Measurements from ENCODE around the gene CD320. TPM values are rescaled to one million over a fixed set of nuclear protein-coding genes. Genes with fewer than 3 reads are reported as not detected.
A peak's percentile ranks its signal among the peaks of the same experiment; 100 is the strongest.

CD320 gene
- total RNA-seq, 1 donor from 2014 or later, result 68.5 TPM

DNA sequence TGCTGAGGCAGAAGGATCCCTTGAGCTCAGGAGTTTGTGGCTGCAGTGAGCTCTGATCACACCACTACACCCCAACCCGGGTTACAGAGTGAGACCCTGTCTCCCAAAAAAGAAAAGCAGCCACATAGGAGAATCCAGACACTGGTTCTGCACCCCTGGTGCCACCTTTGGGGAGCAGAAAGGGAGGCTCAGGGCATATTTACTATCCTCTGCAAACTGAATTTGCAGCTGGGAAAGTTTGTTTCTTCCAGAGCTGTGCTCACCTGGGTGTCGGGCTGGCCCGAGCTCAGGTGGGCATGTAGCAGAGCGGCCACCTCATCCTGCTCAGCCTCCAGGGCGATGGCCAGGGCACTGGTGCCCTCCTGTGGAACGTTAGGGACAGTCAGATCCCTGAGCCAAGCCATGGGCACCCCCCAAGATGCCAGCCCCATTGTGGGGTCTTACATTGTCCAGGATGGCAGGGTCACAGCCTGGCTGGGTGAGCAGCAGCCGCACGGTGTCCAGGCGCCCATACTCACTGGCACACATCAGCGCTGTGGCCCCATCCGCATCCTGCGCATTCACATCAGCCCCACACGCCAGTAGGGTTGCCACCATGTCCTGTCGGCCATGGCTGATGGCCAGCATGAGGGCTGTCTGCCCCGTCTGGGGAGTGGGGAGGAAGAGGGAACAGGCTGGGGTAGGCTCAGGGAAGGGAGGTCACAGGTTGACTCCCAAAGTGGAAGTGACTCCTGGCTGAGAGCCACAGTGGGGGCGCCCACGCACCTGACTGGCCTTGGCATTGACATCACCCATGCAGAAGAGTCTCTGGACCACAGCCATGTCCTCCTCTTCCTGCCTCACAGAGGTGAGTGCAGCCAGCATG, 16.3 kb upstream of the CD320 start:
- TF ChIP-seq, protein P1, sequence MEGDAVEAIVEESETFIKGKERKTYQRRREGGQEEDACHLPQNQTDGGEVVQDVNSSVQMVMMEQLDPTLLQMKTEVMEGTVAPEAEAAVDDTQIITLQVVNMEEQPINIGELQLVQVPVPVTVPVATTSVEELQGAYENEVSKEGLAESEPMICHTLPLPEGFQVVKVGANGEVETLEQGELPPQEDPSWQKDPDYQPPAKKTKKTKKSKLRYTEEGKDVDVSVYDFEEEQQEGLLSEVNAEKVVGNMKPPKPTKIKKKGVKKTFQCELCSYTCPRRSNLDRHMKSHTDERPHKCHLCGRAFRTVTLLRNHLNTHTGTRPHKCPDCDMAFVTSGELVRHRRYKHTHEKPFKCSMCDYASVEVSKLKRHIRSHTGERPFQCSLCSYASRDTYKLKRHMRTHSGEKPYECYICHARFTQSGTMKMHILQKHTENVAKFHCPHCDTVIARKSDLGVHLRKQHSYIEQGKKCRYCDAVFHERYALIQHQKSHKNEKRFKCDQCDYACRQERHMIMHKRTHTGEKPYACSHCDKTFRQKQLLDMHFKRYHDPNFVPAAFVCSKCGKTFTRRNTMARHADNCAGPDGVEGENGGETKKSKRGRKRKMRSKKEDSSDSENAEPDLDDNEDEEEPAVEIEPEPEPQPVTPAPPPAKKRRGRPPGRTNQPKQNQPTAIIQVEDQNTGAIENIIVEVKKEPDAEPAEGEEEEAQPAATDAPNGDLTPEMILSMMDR (conservative IDR thresholded peaks at IDR 0.05), result no peak
- peak overlapping the region; percentile 99 for H3K4me3 Mint-ChIP-seq
- H3K4me1 Mint-ChIP-seq, result peaks cover 25% of the 10 kb centered on the region
- H3K9me3 Mint-ChIP-seq, result peaks cover 3% of the 10 kb centered on the region
- H3K36me3 Mint-ChIP-seq (ENCODE audit: low read depth), result peaks cover 6% of the 10 kb centered on the region
- DNase-seq (ENCODE audit: low read depth, low spot score), result no peak
- peaks cover 21% of the 10 kb centered on the region for H3K27me3 Mint-ChIP-seq (ENCODE audit: low read depth)
- H3K27ac Mint-ChIP-seq (ENCODE audit: unreplicated experiment), result no peak overlapping the region

- H3K36me3 Mint-ChIP-seq (ENCODE audit: low read depth), result peaks cover 6% of the 10 kb centered on the region
- H3K4me3 Mint-ChIP-seq, result peak overlapping the region; percentile 99
- peaks cover 25% of the 10 kb centered on the region for H3K4me1 Mint-ChIP-seq
- peaks cover 3% of the 10 kb centered on the region for H3K9me3 Mint-ChIP-seq
- no peak for DNase-seq (ENCODE audit: low read depth, low spot score)
- H3K27ac Mint-ChIP-seq (ENCODE audit: unreplicated experiment), result no peak overlapping the region
- H3K27me3 Mint-ChIP-seq (ENCODE audit: low read depth), result peaks cover 19% of the 10 kb centered on the region
- TF ChIP-seq, protein P1 (conservative IDR thresholded peaks at IDR 0.05), result no peak
Measured at GRCh38 chr19:8323781-8324185, 15.6 kb upstream of the CD320 start.

DNA sequence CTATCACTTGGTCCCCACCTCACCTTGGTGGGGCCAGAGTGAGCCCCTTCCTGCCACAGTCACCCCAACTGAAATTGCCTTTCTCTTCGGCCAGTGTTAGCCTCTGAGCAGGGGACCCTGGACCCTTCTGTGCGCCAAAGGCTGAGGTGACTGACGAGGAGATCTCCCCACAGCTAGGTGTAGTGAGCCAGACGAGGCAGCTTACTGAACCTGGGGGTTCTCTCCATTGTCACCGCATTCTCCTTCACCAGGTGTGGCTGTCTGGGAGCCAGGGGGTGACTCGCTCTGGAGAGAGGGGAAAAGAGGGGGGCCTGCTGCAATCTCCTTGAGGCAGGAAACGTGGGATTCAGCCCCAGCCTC, 14.5 kb upstream of the CD320 start:
- no peak for DNase-seq (ENCODE audit: low read depth, low spot score)
- H3K4me1 Mint-ChIP-seq, result peaks cover 25% of the 10 kb centered on the region
- TF ChIP-seq, protein P1 (conservative IDR thresholded peaks at IDR 0.05), result no peak
- H3K27ac Mint-ChIP-seq (ENCODE audit: unreplicated experiment), result no peak overlapping the region
- H3K9me3 Mint-ChIP-seq, result peaks cover 3% of the 10 kb centered on the region
- peaks cover 9% of the 10 kb centered on the region for H3K27me3 Mint-ChIP-seq (ENCODE audit: low read depth)
- peak overlapping the region; percentile 99 for H3K4me3 Mint-ChIP-seq
- H3K36me3 Mint-ChIP-seq (ENCODE audit: low read depth), result peaks cover 6% of the 10 kb centered on the region

DNA sequence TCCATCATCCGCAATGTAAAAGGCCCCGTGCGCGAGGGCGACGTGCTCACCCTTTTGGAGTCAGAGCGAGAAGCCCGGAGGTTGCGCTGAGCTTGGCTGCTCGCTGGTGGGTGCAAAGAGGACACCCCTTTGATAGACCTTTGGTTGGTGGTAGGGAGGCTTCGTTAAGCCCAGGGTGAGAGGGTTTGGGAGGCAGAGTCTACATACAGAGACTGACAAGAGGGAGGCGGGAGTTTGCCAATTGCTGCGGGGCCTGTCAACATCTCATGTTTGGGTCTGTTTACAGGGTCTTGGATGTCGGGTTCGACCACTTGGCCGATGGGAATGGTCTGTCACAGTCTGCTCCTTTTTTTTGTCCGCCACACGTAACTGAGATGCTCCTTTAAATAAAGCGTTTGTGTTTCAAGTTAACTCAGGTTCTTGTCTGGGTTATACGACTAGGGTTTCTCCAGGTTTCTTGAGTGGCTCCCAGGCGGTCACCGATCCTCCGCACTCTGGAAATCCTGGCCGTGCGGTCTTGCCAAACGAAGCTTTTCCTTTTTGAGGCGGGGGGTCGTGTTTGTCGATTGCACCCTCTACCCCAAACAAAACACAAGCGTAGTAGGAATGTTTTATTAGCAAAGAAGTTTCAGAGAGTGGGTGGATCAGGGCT, 14.0 kb upstream of the CD320 start:
- Mint-ChIP-seq H3K36me3 (ENCODE audit: low read depth) (peaks cover 6% of the 10 kb centered on the region), H3K4me1 (peaks cover 25% of the 10 kb centered on the region), H3K4me3 (peak overlapping the region; percentile 99), H3K27ac (ENCODE audit: unreplicated experiment) (peak overlapping the region; percentile 98), H3K27me3 (ENCODE audit: low read depth) (peaks cover 5% of the 10 kb centered on the region), H3K9me3 (peaks cover 3% of the 10 kb centered on the region)
- TF ChIP-seq, protein P1 (conservative IDR thresholded peaks at IDR 0.05), result no peak
- no peak for DNase-seq (ENCODE audit: low read depth, low spot score)

DNA sequence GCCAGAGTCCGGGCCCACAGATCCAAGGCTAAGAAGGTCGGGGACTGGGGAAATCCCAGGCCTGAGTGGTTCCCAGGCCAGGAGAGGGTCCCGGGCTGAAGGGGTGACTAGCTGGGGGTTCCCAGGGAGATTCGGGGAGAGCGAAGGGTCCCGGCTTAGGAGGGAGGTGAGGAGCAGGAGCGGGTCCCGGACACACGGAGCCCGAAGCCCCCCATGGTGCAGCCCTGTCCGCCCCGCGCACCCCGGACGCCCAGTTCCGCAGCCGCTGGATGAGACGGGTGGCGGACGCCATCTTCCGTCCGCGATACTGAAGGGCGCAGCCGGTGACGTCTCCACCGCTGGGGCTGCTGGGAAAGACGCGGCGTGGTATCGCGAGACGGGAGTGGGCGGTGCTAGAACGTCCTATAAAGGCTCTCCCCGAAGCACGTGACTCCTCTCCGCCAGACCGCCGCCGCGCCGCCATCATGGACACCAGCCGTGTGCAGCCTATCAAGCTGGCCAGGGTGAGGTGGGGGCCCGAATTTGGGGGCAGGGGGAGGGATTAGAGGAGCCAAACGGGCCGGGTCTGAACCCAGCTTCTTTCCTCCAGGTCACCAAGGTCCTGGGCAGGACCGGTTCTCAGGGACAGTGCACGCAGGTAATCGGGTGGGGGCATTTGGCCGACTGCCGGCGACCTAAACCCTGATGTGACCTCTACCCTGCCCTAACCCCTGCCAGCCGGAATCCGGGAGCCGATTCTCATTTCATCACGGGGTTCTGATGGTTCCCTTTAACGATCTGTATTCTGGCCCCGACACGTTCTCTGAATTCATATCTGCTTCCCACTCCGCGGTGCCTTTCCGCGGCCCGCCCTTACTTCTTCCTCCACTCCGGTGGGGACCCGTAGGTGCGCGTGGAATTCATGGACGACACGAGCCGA, 13.2 kb upstream of the CD320 start, which contains the start of the genes NDUFA7 and RPS28:
Gene NDUFA7, minus strand, starts transcription at position 309 of the 919 bp plus-strand sequence. Its CDS starts 17 bp downstream, at position 292.
Gene RPS28, plus strand, starts transcription at position 430 of the 919 bp plus-strand sequence. Its CDS starts 35 bp downstream, at position 465.
- Mint-ChIP-seq H3K27me3 (ENCODE audit: low read depth) (no peaks in the 10 kb centered on the region), H3K4me1 (peaks cover 25% of the 10 kb centered on the region), H3K27ac (ENCODE audit: unreplicated experiment) (peak within 1 kb of the TSS; percentile 99), H3K36me3 (ENCODE audit: low read depth) (peaks cover 2% of the 10 kb centered on the region), H3K4me3 (peak within 1 kb of the TSS; percentile 99), H3K9me3 (no peaks in the 10 kb centered on the region)
- DNase-seq (ENCODE audit: low read depth, low spot score), result peak; percentile 97
- TF ChIP-seq, protein P1 (conservative IDR thresholded peaks at IDR 0.05), result peak; percentile 31
